Glomerular visceral epithelial cell (primary cell): ENCODE results near the gene FATE1.
"Not testable (repeated sequence)": the region's sequence is repeated elsewhere in the genome, so short reads cannot be mapped to it uniquely, and the experiment has no call there.

ENCODE experiments used
- DNase-seq: peaks from one replicate; pipeline ENCODE4 v3.0.0-alpha.2; 2016; ENCODE audit errors: extremely low spot score

FATE1 gene

GRCh38 chrX:151715752-151716151, at the start of gene FATE1:
TSS of gene FATE1 (plus strand) at chrX:151716035. CDS start at chrX:151716120, 85 bp downstream.
- DNase-seq = no peak

- DNase-seq = no peak
Observed at GRCh38 chrX:151675121-151675746, 40.6 kb upstream of the FATE1 start.

- DNase-seq = no peak
Observed at GRCh38 chrX:151676196-151676595, 39.6 kb upstream of the FATE1 start.

GRCh38 chrX:151679798-151680402, 35.9 kb upstream of the FATE1 start:
- no peak for DNase-seq

- DNase-seq = no peak
Observed at GRCh38 chrX:151680805-151681204, 35.0 kb upstream of the FATE1 start.

- no peak for DNase-seq
Observed at GRCh38 chrX:151687635-151688034, 28.2 kb upstream of the FATE1 start.

- no peak for DNase-seq
Observed at GRCh38 chrX:151688695-151689094, 27.1 kb upstream of the FATE1 start.

GRCh38 chrX:151692825-151693224, 23.0 kb upstream of the FATE1 start:
- DNase-seq = no peak

GRCh38 chrX:151694121-151694520, 21.7 kb upstream of the FATE1 start:
- DNase-seq = no peak

- no peak for DNase-seq
Observed at GRCh38 chrX:151694661-151695582, 20.9 kb upstream of the FATE1 start, which contains the start of gene PRRG3. TSS of gene PRRG3 (plus strand) at chrX:151695458. CDS start at chrX:151698815, 3,357 bp downstream.

- DNase-seq = no peak
Observed at GRCh38 chrX:151695583-151696340, 20.1 kb upstream of the FATE1 start.

GRCh38 chrX:151697082-151697481, 18.8 kb upstream of the FATE1 start:
- DNase-seq = not testable (repeated sequence)

GRCh38 chrX:151697522-151697921, 18.3 kb upstream of the FATE1 start:
- no peak for DNase-seq

- DNase-seq = no peak
Observed at GRCh38 chrX:151698485-151698884, 17.4 kb upstream of the FATE1 start.

- DNase-seq = no peak
Observed at GRCh38 chrX:151699746-151700145, 16.1 kb upstream of the FATE1 start.

GRCh38 chrX:151700581-151700980, 15.3 kb upstream of the FATE1 start:
- DNase-seq = no peak

- DNase-seq = no peak
Observed at GRCh38 chrX:151701071-151701470, 14.8 kb upstream of the FATE1 start.

GRCh38 chrX:151701531-151701930, 14.3 kb upstream of the FATE1 start:
- DNase-seq = no peak

- DNase-seq = no peak
Observed at GRCh38 chrX:151702026-151702714, 13.7 kb upstream of the FATE1 start.

- no peak for DNase-seq
Observed at GRCh38 chrX:151702741-151703340, 13.0 kb upstream of the FATE1 start.

GRCh38 chrX:151703487-151703886, 12.3 kb upstream of the FATE1 start:
- DNase-seq = no peak
